GM19395 (cell line): ENCODE results near the gene TMSB15A.
"Not testable (repeated sequence)": the region's sequence is repeated elsewhere in the genome, so short reads cannot be mapped to it uniquely, and the experiment has no call there.

Experiments
- ATAC-seq: cut with Tn5 transposase; IDR thresholded peaks from one replicate; pipeline ENCODE4 v1.9.1; 2021; ENCODE audit warnings: mild to moderate bottlenecking, moderate library complexity; ENCODE audit not compliant: unreplicated experiment

The TMSB15A gene

GRCh38 chrX:102515975-102516941 is at the start of gene TMSB15A:
TMSB15A (minus strand) TSS chrX:102516739.
- ATAC-seq = peak; percentile 96

GRCh38 chrX:102560423-102561068 is 44.0 kb upstream of the TMSB15A start:
- ATAC-seq = no peak

- ATAC-seq = no peak
These were observed 42.1 kb upstream of the TMSB15A start for GRCh38 chrX:102558607-102559006.

- no peak for ATAC-seq
These were observed 31.7 kb upstream of the TMSB15A start for GRCh38 chrX:102548231-102548630.

GRCh38 chrX:102546828-102547493 is 30.4 kb upstream of the TMSB15A start:
- ATAC-seq = no peak

GRCh38 chrX:102546175-102546574 is 29.6 kb upstream of the TMSB15A start:
- ATAC-seq = not testable (repeated sequence)

GRCh38 chrX:102535958-102536357 is 19.4 kb upstream of the TMSB15A start:
- no peak for ATAC-seq

GRCh38 chrX:102517326-102517725 is 787 bp upstream of the TMSB15A start:
- ATAC-seq = no peak

- ATAC-seq = no peak
These were observed 2.0 kb downstream of the TMSB15A start for GRCh38 chrX:102514536-102514935.

GRCh38 chrX:102498732-102499131 is 17.8 kb downstream of the TMSB15A start:
- no peak for ATAC-seq

- no peak for ATAC-seq
These were observed 24.8 kb downstream of the TMSB15A start for GRCh38 chrX:102491766-102492165.

- ATAC-seq = not testable (repeated sequence)
These were observed 37.8 kb downstream of the TMSB15A start for GRCh38 chrX:102478765-102479164.

- ATAC-seq = not testable (repeated sequence)
These were observed 44.7 kb downstream of the TMSB15A start, which contains the start of gene TCP11X2 for GRCh38 chrX:102471762-102472220. TCP11X2 (minus strand) TSS chrX:102471812.

GRCh38 chrX:102470215-102470614 is 46.3 kb downstream of the TMSB15A start:
- not testable (repeated sequence) for ATAC-seq
